ENCODE data around the gene ASB13. TPM values are rescaled to one million over a fixed set of nuclear protein-coding genes. Genes with fewer than 3 reads are reported as not detected.

ASB13 gene
- total and polyA plus RNA-seq, 8 donors, result 8.7 to 22.2 (median 11.8) TPM

DNA sequence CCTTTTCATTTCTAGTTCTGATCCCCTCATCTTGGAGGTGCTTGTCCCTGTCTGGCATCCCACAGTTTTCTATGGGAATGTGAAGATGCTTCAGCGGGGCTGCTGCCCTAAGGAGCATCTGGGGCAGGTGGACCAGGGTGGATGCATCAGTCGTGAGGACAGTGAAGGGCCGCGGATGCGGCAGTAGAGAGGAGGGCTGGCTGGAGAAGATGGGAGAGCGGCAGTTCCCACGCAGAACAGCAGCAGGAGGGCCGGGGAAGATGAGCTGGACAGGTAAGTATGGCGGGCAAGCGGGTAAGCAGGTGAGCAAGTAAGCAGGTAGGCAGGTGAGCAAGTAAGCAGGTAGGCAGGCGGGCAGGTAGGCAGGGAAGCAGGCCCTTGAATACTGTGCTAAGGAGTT is 48.9 kb downstream of the ASB13 start:
- intact Hi-C loops (cut with DNase I), result loop anchor here in 1 of 3 donors (5.0 kb wide), 1 partner anchor 175 kb away; no protein-coding TSS in a partner anchor
- H3K27ac ChIP-seq, result no peak overlapping the region
- no peak for FAIRE-seq

DNA sequence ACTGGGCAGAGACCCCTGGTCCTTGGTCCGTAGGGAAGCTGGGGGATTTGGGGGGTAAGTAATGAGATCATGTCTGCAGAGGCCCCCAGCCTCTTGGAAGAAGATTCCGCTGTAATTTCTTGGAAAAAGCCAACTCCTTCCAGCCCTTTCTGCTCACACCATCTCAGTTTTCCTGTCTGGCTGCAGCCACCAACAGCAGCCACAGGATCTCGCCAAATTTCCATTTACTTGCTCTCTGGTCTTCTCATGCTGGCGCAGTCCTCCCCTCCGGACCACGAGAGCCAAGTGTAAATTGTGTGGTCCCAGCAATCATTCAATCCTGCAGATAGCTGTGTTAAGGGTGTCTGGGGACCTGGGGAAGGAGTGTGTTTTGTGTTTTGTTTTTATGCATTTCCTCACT is 49.6 kb downstream of the ASB13 start:
- ATAC-seq (no peak), DNase-seq (no peak), FAIRE-seq (no peak)
- Histone ChIP-seq H3K4me3 (no peak overlapping the region), H3K27me3 (no peaks in the 10 kb centered on the region), H3K36me3 (no peaks in the 10 kb centered on the region), H3K4me1 (no peaks in the 10 kb centered on the region), H3K27ac (no peak overlapping the region), H3K9me3 (no peaks in the 10 kb centered on the region)
- TF ChIP-seq, protein P1, sequence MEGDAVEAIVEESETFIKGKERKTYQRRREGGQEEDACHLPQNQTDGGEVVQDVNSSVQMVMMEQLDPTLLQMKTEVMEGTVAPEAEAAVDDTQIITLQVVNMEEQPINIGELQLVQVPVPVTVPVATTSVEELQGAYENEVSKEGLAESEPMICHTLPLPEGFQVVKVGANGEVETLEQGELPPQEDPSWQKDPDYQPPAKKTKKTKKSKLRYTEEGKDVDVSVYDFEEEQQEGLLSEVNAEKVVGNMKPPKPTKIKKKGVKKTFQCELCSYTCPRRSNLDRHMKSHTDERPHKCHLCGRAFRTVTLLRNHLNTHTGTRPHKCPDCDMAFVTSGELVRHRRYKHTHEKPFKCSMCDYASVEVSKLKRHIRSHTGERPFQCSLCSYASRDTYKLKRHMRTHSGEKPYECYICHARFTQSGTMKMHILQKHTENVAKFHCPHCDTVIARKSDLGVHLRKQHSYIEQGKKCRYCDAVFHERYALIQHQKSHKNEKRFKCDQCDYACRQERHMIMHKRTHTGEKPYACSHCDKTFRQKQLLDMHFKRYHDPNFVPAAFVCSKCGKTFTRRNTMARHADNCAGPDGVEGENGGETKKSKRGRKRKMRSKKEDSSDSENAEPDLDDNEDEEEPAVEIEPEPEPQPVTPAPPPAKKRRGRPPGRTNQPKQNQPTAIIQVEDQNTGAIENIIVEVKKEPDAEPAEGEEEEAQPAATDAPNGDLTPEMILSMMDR (IDR thresholded peaks at IDR 0.05), result no peak
- 49 to 60% methylated on average over 6 of the region's 6 CpGs for WGBS, 2 donors
- intact Hi-C loops (cut with DNase I), result loop anchor here in 1 of 3 donors (5.0 kb wide), 1 partner anchor 175 kb away; no protein-coding TSS in a partner anchor

More for the DNA sequence above, 48.9 kb downstream of the ASB13 start:
- ATAC-seq (no peak), DNase-seq (no peak)
- no peaks in the 10 kb centered on the region for H3K4me1 ChIP-seq
- H3K4me3 ChIP-seq, result no peak overlapping the region
- WGBS, 2 donors, result 96 to 97% methylated on average over 10 to 11 of the region's 11 CpGs
- H3K9me3 ChIP-seq, result no peaks in the 10 kb centered on the region
- TF ChIP-seq, protein P1 (IDR thresholded peaks at IDR 0.05), result no peak
- H3K27me3 ChIP-seq, result no peaks in the 10 kb centered on the region
- no peaks in the 10 kb centered on the region for H3K36me3 ChIP-seq

DNA sequence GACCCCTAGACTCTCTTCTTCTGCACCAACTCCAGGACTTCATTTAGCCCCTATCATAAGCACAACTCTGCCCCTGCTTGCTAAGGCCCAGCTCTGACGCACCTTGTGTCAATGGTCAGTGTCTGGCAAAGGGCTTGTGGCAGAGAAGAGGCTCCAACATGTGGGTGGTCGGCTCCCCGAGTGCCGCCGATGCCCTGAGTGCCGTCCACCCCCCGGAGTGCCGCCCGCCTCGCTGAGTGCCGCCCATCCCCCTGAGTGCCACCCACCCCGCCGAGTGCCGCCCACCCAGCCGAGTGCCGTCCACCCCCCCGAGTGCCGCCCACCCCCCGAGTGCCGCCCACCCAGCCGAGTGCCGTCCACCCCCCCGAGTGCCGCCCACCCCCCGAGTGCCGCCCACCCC is 50.3 kb downstream of the ASB13 start:
- DNase-seq (no peak), FAIRE-seq (no peak), ATAC-seq (no peak)
- H3K4me3 ChIP-seq, result no peak overlapping the region
- no peaks in the 10 kb centered on the region for H3K9me3 ChIP-seq
- peaks cover 0 to under 1% (median 0%) of the 10 kb centered on the region in 3 donors for H3K4me1 ChIP-seq
- TF ChIP-seq, protein P1 (IDR thresholded peaks at IDR 0.05), result no peak
- no peaks in the 10 kb centered on the region for H3K36me3 ChIP-seq
- no peaks in the 10 kb centered on the region for H3K27me3 ChIP-seq
- no peak overlapping the region for H3K27ac ChIP-seq
- 81 to 94% methylated on average over 12 to 26 of the region's 26 CpGs for WGBS, 2 donors
- intact Hi-C loops (cut with DNase I), result loop anchor here in 1 of 3 donors (5.0 kb wide), 1 partner anchor 174 kb away; no protein-coding TSS in a partner anchor

DNA sequence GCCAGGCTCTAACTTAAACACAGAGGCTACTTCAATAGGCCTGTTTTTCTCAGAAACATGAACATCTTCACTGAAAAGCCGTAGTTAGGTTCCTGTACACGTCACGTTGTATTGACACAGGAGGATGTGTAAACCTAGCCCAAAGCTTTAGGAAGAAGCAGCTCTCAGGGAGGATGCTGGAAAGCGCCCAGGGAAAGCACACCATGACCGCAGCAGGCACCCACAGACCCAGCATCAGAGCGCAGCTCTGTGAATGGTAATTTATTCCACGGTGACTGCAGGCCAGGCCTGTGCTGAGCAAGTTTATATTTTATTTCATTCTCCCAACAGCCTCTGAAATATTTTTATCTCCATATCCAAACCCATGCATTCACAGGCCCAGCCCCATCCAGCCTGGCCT is 51.1 kb downstream of the ASB13 start:
- intact Hi-C loops (cut with DNase I), result loop anchor here in 1 of 3 donors (5.0 kb wide), 1 partner anchor 173 kb away; no protein-coding TSS in a partner anchor
- TF ChIP-seq, protein P1 (IDR thresholded peaks at IDR 0.05), result no peak
- no peak for ATAC-seq
- H3K27ac ChIP-seq, result no peak overlapping the region
- no peaks in the 10 kb centered on the region for H3K9me3 ChIP-seq
- no peaks in the 10 kb centered on the region for H3K27me3 ChIP-seq
- DNase-seq, result no peak
- H3K36me3 ChIP-seq, result no peaks in the 10 kb centered on the region
- H3K4me3 ChIP-seq, result no peak overlapping the region
- WGBS, 2 donors, result 90 to 91% methylated on average over 7 of the region's 7 CpGs
- FAIRE-seq, result no peak
- H3K4me1 ChIP-seq, result peaks cover 0 to 4% (median 0%) of the 10 kb centered on the region in 3 donors

DNA sequence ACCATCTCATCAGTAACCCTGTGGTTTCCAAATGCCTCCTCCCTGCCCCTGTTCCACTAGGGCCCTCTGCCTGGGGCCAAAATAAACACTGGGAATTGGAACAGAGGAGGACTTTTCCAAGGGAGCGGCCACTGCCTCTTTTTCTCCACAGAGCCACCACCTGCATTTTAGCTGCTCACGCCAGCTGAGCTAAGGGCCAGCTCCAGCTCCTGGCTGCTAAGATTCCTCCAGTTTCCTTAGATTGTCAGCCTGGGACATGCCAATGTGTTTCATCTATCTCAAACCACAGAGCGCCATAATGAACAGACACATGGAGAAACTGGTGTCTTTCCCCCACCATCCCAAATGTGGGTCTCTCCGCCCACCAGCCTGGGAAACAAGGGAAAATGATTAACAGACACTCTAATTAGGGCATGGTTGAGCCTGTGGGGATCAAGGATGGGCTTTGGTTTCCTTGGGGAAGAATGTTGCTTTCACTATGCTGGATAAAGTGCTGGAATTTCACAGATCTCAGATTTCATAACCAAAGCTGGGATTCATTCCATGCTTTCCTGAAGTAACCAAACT is 52.2 kb downstream of the ASB13 start:
- no peak overlapping the region for H3K4me3 ChIP-seq
- TF ChIP-seq, protein P1 (IDR thresholded peaks at IDR 0.05), result no peak
- 88 to 90% methylated on average over 4 of the region's 4 CpGs for WGBS, 2 donors
- no peaks in the 10 kb centered on the region for H3K36me3 ChIP-seq
- DNase-seq (no peak), FAIRE-seq (no peak), ATAC-seq (no peak)
- no peaks in the 10 kb centered on the region for H3K9me3 ChIP-seq
- H3K27me3 ChIP-seq, result no peaks in the 10 kb centered on the region
- intact Hi-C loops (cut with DNase I), result no loop called here
- no peak overlapping the region for H3K27ac ChIP-seq
- H3K4me1 ChIP-seq, result peaks cover 0 to 9% (median 0%) of the 10 kb centered on the region in 3 donors

Measured in pancreas (tissue), 10 donors.